ENCODE measurements around the gene RUFY1.

DNA sequence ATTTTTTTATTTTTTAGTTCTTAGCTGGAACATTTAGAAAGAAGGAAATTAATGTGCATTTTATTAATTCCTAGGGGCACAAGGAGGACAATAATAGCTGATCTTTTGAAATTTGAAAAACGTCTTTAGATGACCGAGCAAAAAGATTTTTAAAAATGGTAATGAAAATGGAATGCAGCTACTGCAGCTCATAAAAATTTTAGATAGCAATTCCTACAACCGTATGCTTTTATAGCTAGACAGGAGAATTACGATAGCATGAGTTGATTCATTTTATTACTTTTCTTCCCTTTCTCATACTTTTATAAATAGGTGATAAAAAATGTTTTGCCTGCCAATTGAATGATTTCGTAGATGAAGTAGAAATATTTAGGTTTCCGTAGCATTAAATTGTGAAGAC lies 13.7 kb upstream of the RUFY1 start:
- TF ChIP-seq CTCF (IDR thresholded peaks at IDR 0.05) (no peak), TCF7 (CRISPR knock-in tag; IDR thresholded peaks at IDR 0.05; ENCODE audit: low read depth) (no peak), SP1 (CRISPR knock-in tag; conservative IDR thresholded peaks at IDR 0.05) (no peak), GRHL2 (CRISPR knock-in tag; IDR thresholded peaks at IDR 0.05; ENCODE audit: insufficient replicate concordance, severe bottlenecking) (no peak), IRF1 (CRISPR knock-in tag; IDR thresholded peaks at IDR 0.05) (no peak), TEAD4 (CRISPR knock-in tag; IDR thresholded peaks at IDR 0.05) (no peak), ATF3 (CRISPR knock-in tag; conservative IDR thresholded peaks at IDR 0.05) (no peak)
- TF ChIP-seq, protein P1, sequence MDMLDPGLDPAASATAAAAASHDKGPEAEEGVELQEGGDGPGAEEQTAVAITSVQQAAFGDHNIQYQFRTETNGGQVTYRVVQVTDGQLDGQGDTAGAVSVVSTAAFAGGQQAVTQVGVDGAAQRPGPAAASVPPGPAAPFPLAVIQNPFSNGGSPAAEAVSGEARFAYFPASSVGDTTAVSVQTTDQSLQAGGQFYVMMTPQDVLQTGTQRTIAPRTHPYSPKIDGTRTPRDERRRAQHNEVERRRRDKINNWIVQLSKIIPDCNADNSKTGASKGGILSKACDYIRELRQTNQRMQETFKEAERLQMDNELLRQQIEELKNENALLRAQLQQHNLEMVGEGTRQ (CRISPR knock-in tag; IDR thresholded peaks at IDR 0.05), result no peak
- TF ChIP-seq, protein P2, sequence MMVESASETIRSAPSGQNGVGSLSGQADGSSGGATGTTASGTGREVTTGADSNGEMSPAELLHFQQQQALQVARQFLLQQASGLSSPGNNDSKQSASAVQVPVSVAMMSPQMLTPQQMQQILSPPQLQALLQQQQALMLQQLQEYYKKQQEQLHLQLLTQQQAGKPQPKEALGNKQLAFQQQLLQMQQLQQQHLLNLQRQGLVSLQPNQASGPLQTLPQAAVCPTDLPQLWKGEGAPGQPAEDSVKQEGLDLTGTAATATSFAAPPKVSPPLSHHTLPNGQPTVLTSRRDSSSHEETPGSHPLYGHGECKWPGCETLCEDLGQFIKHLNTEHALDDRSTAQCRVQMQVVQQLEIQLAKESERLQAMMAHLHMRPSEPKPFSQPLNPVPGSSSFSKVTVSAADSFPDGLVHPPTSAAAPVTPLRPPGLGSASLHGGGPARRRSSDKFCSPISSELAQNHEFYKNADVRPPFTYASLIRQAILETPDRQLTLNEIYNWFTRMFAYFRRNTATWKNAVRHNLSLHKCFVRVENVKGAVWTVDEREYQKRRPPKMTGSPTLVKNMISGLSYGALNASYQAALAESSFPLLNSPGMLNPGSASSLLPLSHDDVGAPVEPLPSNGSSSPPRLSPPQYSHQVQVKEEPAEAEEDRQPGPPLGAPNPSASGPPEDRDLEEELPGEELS (CRISPR knock-in tag; IDR thresholded peaks at IDR 0.05), result no peak
